GM15510 (cell line): ENCODE measurements around the gene JAG2.

Experiments
- POLR2A ChIP-seq: IDR thresholded peaks from 3 replicates; pipeline ENCODE4 v1.6.1; 2011; ENCODE audit warnings: borderline replicate concordance; ENCODE audit not compliant: insufficient read length; ENCODE audit errors: extremely low read depth

JAG2 gene

DNA sequence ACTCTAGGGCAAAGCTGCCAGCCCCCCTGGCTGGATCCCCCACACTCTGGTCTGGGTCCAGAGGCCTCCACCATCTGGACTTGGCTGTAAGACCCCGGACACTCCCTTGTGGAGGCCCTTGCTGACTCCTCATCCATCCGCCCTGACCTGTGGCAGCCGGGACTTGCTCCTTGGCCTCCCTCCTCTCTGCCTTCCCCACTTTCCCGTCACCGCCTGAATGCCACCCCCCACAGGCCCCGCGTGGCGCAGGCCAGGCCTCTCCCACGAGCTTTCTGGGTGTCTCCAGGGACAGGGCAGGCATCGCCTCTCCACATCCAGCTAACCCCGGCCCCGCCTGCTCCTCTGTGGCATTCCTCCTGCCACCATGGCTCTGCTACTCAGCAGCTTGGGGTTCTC is 14.1 kb downstream of the JAG2 start:
- TF ChIP-seq POLR2A = no peak

DNA sequence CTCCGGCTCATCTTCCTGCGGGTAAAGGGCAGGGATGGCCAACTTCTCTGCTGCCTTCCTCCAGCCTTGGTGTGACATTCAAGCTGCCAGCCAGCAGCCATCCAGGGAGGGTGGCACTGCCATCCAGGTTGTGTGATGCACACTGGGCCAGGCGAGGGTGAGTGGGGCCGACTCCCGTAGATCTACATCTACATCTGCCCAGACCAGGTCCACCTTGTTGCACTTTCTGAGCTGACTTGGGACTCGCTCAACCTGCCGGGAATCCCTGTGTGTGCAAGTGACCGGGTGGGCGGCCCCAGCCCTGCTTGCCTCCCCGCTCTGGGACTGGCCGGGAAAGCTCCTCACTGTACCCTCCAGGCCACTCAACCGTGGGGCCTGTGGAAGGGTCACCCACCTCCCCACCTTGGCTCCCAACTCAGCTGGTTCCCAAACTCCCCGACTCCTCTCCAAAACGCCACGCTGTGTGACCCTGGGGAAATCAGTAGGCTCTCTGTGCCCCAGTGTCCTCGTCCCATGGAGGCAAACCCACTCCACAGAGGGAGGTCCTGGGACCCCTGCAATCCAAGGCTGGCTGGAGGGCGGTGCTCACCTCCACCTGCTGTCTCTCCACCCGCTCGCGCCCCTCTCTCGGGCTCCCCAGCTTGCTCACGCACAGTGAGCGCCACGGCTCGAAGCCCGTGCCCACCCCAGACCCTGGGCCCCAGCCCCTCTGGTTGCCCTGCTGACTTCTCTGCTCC is 14.7 kb downstream of the JAG2 start:
- no peak for TF ChIP-seq POLR2A

DNA sequence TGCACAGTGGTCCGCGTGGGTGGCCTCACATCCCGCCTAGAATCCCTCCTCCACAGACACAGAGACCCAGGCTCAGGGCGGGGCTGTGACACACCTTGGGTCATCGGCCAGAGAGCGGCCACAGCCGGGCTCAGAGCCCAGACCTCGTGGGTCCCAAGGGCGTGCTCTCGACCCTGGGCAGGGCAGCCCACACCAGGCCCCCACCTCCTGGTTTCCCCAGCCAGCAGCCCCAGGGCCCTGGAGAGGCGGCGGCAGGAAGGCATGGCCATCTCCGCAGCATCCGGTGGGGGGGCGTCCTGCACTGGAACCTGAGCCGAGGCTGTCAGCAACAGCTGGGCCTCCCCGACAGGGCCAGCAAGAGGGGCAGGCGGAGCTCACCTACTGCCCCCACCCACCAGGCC is 15.2 kb downstream of the JAG2 start:
- no peak for TF ChIP-seq POLR2A

DNA sequence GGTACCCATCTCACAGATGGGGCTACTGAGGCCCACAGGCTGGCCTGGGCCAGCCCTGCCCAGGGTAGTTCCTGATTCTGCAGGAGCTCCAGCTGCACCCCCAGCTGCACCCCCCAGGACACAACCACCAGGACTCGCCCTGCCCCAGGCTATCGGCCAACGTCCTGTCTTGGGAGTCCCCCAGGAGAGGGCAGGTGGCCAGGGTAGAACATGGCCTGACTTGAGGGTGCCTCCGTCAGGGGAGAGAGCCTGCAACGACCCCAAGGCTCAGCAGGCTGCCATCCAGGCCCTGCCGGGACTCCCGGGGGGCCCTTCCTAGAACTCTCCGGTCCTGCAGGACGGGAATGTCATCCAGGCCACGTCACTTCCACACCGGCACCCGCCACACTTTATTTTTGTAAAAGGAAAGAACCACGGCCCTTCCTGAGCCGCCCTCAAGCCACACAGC is 15.8 kb downstream of the JAG2 start:
- TF ChIP-seq POLR2A = no peak

DNA sequence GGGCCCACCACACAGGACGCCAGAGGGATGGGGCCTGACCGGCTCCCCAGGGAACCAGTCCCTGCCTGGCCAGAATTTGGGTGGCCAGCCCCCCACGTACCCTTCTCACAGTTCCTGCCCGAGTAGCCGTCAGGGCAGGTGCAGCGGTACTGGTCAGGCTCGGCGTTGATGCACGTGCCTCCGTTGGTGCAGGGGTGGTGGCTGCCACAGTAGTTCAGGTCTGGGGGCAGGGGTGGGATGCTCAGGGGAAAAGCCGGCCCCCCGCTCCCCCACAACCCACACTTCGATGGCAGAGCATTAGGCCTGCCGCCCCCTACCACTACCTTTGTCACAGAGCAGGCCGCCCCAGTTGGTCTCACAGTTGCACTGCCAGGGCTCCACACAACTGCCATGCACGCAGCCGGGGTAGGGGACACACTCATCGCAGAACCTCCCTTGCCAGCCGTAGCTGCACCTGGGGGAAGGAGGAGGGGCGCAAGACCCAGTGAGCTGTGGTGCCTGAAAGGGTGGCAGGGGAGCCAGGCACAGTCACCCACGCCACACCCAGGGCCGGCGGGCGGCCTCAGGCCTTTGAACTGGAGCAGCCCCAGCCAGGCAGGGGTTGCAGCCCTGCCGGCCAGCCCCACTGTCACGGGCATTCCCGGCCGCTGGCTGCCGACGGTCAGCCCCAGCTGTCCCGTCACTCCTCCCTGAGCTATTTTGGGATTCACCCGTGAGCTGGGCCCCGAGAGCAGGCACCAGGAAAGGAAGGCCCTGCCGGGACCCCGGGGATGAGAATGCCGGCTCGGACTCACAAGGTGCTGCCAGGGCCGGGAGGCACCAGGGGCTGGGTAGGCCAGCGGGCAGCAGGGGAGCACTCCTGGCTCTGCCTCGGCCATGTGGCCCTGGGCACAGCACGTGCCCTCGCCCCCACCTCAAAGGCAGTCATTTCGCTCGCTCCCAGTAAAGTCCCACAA is 16.5 kb downstream of the JAG2 start:
- TF ChIP-seq POLR2A = no peak

DNA sequence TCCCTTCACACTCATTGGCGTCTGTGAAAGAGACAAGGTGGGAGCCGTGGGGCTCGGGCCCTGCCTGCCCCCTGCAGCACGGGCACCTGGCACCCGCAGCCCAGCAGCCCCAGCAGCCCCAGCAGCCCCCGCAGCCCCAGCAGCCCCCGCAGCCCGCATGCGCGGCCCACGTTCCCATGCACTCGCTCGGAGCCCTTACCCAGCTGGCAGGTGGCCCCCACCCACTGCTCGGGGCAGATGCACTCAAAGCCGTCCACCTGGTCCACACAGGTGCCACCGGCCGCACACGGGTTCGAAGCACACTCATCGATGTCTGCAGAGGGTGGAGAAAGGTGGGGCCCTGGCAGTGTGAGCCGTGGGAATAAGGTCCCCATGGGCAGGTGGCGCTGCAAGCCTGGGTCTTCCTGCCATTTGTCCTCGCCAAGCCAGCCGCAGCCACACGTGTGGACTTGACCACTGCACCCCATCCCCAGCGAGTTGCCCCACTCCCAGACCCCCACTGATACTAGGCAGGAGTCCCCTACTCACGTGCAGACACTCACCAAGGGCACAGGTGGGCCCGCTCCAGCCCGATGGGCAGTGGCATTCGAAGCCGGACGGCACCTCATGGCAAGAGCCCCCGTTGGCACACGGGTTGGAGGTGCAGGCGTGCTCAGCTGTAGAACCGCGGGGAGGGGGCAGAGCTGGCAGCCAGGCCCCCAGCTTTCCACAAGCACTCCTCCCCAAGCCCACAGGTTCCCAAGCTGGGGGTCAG is 17.3 kb downstream of the JAG2 start:
- no peak for TF ChIP-seq POLR2A

DNA sequence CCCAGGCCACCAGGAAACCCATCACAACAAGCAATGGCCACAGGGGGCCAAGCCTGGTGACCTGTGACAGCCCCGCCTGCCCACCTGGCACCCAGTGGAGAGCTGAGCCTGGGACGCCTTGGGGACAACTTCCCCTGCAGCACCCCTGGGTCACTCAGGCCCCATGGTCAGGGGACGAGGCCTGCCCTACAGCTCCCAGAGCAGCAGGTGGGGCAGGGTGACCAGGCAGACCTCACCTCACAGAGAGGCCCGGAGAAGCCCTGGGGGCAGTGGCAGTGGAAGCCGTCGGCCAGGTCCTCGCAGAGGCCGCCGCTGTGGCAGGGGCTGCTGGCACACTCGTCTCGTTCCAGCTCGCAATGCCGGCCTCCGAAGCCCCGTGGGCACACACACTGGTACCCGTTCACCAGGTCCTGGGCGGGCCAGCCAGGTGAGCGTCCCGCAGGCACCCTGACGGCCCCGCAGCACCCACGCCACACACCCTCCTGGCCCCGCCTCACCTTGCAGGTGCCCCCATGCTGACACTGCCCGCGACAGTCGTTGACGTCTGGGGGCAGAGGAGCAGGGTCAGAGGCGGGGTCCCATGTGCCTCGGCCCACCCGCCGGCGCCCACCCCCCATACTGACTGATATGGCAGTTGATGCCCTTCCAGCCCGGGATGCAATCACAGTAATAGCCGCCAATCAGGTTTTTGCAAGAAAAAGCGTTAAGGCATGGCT is 18.1 kb downstream of the JAG2 start:
- no peak for TF ChIP-seq POLR2A

DNA sequence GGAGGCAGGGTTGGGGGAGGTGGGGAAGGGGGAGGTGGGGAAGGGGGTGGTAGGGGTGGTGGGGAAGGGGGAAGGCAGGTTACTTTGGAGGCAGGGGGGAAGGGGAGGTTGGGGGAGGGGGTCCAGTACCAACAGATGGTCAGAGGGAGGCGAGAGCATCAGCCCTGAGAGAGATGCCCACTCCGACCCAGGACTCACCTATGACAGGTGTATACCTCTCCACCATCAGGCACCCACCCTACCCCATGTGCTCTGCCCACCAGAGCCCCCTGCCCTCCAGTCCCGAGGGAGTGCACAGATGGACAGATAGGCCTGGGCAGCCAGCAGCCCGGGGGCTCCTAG is 18.6 kb downstream of the JAG2 start:
- no peak for TF ChIP-seq POLR2A

DNA sequence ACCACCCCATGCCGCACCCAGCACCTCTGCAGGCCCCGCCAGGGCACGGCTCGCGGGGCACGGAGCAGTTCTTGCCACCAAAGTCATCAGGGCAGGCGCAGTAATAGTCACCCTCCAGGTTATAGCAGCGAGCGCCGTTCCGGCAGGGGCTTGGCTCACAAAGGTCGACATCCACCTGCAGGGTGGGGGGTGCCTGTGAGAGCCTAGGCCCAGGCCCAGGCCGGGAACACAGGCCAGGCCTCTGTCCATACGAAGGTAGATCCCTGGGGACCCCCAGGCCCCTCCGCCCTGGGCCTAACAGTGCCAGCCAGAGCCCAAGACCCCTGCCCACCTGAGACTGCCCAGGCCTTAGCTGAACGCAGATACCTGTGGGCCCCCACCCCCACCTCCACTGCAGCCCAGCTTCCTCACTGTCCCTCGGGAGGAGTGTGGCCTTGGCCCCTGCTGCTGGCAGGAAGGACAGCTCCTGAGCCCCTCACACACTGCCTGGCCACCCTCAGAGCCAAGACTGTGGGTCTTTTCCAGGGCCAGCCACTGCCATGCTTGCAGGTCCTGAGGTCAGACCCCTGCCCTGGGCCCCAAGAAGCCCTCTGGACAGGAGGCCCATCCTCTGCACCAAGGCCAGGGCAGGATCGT is 19.3 kb downstream of the JAG2 start:
- TF ChIP-seq POLR2A = no peak

DNA sequence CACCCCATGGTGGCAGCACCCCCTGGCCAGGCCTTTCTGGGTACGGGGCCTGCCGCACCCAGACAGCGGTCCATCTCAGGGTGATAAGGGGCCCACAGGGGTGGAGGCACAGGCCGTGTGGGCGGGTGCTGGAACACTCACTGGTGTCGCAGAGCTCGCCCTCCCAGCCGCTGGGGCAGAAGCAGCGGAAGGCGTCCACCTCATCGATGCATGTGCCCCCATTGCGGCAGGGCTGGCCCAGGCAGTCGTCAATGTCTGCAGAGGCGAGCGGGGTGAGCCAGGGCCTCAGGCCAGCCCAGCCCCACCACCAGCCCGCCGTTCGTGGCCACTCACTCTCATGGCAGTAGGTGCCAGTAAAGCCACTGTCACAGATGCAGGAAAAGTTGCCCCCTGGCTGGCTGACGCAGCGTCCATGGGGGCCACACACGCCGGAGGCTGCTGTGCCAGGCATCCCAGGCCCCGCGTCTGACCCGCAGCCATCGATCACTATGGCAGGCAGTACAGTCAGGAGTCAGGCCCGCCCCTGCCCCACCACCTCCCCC is 19.9 kb downstream of the JAG2 start:
- TF ChIP-seq POLR2A = no peak

DNA sequence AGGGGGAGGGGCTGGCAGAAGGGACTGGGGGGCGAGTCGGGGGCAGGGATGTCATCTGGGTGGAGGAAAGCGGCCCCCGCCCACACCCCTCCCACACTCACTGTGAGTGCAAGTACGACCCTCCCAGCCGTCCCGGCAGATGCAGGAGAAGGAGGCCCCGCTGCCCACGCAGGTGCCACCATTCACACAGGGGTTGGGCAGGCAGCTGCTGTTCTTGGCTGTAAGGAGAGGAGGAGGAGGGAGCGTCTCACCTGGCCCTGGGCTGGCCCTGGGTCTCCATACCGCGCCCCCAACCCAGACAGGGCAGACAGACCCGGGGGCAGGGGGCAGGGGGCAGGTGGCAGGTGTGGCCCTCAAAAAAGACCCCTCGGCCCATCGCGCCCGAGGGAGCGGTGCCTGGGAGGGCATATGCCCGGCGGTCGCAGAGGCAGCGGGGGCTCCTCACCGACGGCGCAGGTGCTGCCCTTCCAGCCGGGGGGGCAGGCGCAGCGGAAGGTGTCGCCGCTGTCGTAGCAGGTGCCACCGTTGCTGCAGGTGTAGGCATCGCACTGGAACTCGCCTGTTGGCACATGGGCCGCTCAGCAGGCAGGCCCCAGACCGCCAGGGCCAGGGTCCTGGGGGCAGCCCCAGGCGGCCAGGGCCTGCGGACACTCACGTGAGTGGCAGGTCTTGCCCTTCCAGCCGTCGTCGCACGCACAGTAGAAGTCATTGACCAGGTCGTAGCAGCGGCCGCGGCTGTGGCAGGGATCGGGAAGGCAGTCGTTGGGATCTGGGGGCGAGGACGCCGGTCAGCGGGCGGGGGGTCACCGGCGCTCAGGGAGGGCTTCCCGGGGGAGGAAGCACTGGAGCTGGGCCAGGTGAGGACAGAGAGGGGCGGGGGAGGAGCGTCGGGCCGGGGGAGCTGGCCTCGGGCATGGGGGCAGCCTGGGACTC is 20.6 kb downstream of the JAG2 start:
- TF ChIP-seq POLR2A = no peak

DNA sequence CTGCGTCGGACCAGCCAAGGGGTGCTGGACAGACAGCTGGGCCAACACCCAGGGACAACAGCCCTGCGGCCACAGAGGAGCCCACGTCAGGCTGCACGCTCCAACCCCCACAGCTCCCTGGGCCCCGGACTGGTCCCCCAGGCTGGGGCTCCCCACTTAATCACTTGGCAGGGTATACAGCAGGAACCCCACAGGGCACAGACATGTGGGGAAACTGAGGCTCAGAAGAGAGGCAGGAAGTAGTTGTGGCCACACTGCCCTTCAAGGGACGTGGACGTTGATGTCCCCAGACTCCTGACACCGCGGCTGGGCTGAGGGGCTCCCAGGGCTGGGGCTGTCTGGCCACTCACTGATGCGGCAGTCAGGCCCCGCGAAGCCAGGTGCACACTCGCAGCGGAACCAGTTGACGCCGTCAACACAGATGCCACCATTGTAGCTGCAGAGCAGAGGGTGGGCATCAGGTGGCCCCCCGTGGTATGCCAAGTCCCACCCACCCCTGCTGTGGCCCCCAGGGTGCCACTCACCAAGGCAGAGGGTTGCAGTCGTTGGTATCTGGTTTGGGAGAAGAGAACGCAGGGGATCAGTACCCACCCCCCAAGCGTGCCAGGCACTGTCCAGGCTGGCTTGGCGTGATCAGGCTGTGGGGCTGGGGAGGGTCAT is 21.5 kb downstream of the JAG2 start:
- no peak for TF ChIP-seq POLR2A

DNA sequence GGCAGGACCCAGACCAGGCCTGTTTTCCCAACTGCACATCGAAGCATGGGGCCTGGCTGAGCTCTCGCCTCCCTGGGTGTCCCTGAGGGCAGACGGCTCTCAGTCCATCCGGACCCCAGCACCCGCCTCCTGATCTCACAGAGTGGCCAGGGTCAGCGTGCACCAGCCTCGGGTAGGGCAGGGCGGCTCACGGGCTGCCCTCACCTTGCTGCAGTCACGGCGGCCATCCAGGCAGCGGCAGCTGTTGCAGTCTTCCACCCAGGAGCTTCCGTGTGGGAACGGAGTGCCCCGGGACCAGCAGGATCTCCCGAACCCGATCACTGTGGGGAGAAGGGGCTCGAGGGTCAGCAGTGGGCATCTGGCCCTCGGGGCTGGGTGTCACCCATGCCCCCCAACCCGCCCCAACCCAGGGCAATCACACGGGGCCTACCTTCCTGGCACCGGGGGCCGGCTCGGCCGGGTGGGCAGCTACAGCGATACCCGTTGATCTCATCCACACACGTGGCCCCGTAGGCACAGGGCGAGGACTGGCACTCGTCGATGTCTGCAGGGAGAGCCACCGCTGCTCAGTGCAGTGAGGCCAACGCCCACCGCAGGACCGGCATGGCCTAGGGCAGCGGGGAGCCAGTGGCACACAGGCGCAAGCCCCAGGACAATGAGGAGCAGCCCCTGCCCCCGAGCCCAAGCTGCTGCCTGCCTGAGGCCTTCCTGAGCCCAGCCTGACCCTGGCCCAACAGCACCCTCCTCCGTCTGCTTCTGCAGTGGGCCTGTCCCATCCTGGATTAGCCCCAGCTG is 22.2 kb downstream of the JAG2 start:
- TF ChIP-seq POLR2A = no peak
